ENCODE measurements around the gene C16orf87.

- TF ChIP-seq EZH2phosphoT487 (IDR thresholded peaks at IDR 0.05; ENCODE audit: insufficient read depth, low read depth) (no peak), EZH2 (IDR thresholded peaks at IDR 0.05; ENCODE audit: insufficient read depth, poor library complexity, severe bottlenecking) (no peak)
These were observed 4.3 kb downstream of the C16orf87 start for GRCh38 chr16:46826631-46827030.

All from GM23248 (cell line).